Muscle of leg (tissue), 11 donors: ENCODE data around the gene KMT5B. TPM values are rescaled to one million over a fixed set of nuclear protein-coding genes. Genes with fewer than 3 reads are reported as not detected.

Source experiments
- DNase-seq: peaks from one replicate; pipeline ENCODE4 v3.0.0; 2013
- H3K27ac ChIP-seq: one replicate; pipeline ENCODE4 v1.5.1; 2013; ENCODE audit warnings: mild to moderate bottlenecking, low read length, control low read depth
- H3K27me3 ChIP-seq: one replicate; pipeline ENCODE4 v1.6.1; 2013; ENCODE audit warnings: low read length; ENCODE audit not compliant: control insufficient read depth, insufficient read depth
- H3K36me3 ChIP-seq: one replicate; pipeline ENCODE4 v1.6.1; 2013; ENCODE audit warnings: low read length; ENCODE audit not compliant: control insufficient read depth, insufficient read depth
- H3K4me1 ChIP-seq: one replicate; pipeline ENCODE4 v1.6.1; 2013; ENCODE audit warnings: low read length; ENCODE audit not compliant: control insufficient read depth, insufficient read depth
- H3K4me3 ChIP-seq: one replicate; pipeline ENCODE4 v1.5.1; 2013; ENCODE audit warnings: low read length, control low read depth
- H3K9me3 ChIP-seq: replicated peaks from 2 replicates; pipeline ENCODE4 v1.6.1; 2013; ENCODE audit warnings: low read depth, low read length; ENCODE audit not compliant: control insufficient read depth
- WGBS: methylation state at CpG from one replicate; pipeline ENCODE4 v1.1.5; 2013; ENCODE audit warnings: missing lambda C conversion rate; ENCODE audit not compliant: insufficient coverage; 5-methylcytosine and 5-hydroxymethylcytosine counted together
- polyA plus RNA-seq, 8 donors: library from polyadenylated mRNA; unstranded; fragments of 120-200 nt; gene quantifications; one replicate each; pipeline versions ENCODE4 v1.2.1 to v1.2.3, GENCODE V29; 2013; ENCODE audit warnings: inconsistent platforms in 1 of 8, low replicate concordance in 1 of 8; ENCODE audit not compliant: insufficient read length in 8 of 8, insufficient read depth in 1 of 8
- total RNA-seq: library from RNA; stranded (reverse); fragments of 120-200 nt; gene quantifications from one replicate; pipeline ENCODE4 v1.2.4, GENCODE V29; 2013

KMT5B gene
- total and polyA plus RNA-seq, 9 donors: 29.6 to 42.5 (median 39.6) TPM

DNA sequence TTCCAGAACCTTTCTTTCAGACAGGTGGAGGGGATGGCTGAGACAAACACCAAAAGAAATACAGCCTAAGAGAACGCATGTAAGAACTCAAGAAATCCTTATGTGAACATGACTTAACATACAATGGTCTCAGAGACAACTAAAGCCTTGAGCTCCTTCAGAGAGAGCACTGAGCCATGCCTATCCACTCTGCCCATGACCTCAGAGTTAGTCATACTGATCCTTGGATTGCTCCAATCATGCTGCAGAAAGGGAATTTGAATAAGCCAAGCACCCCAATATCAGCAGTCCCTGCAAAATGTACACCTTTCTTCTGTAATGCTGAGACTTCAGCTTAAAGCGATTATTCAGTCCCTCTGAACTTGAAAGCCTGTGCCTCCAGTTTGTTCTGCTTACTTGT is 48.7 kb downstream of the KMT5B start:
- DNase-seq: no peak
- 100% methylated on average over 1 of the region's 2 CpGs for WGBS
- Histone ChIP-seq H3K4me1 (no peaks in the 10 kb centered on the region), H3K9me3 (no peaks in the 10 kb centered on the region), H3K4me3 (no peak overlapping the region), H3K27me3 (no peaks in the 10 kb centered on the region), H3K27ac (no peak overlapping the region), H3K36me3 (peaks cover 66% of the 10 kb centered on the region)

DNA sequence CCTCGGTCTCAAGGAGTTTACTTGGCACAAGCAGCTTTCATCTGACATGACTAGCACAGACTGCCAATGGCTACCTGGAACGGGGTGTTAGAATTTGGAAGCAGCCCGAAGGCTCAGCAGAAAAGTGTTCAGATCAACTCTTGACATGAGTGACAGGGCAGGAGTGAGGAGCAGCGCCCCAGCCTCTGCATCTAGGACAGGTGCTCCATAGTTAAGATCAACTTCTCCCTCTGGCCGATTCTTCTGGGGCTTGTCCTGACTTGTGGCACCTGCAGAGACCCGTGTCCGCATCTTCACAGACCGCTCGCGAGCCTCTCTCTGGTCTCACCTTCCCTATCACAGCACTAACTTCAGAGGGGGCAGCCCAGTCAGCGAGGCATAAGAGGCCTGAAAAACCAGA is 49.4 kb downstream of the KMT5B start:
- no peak overlapping the region for H3K4me3 ChIP-seq
- H3K4me1 ChIP-seq: no peaks in the 10 kb centered on the region
- H3K27me3 ChIP-seq: no peaks in the 10 kb centered on the region
- peaks cover 61% of the 10 kb centered on the region for H3K36me3 ChIP-seq
- WGBS: 87% methylated on average over 11 of the region's 11 CpGs
- H3K9me3 ChIP-seq: no peaks in the 10 kb centered on the region
- no peak overlapping the region for H3K27ac ChIP-seq
- DNase-seq: no peak

DNA sequence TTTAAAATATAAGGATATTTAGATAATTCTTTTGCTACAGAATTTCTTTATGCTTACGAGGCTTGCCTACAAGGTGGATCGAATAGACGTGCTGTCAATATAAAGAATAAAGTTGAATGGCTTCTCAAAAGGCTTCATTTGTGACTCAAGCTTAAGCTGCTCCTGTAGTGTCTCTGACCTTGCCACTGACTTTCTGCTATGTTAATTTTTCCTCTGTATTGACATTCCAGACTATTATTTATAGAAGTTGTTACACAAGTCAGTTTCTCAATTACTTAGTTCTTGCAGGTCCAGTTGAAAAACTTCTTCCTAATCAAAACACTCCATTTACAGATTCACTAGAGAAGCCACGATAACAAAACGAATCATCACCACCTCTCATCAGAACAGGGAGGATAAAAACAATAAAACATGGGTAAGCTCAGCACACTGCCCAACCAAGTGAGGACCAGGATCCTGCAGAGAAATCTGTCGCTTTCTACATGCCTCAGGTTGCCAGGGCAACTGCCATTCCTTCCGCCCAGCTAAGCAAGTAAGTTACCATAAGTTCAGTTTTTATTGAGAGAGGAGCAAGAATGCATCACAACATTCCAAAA is 52.9 kb downstream of the KMT5B start:
- Histone ChIP-seq H3K4me1 (no peaks in the 10 kb centered on the region), H3K36me3 (peaks cover 52% of the 10 kb centered on the region), H3K27me3 (no peaks in the 10 kb centered on the region), H3K4me3 (no peak overlapping the region), H3K9me3 (no peaks in the 10 kb centered on the region), H3K27ac (no peak overlapping the region)
- WGBS: no CpG with 5 or more reads among the region's 7 CpGs
- no peak for DNase-seq

DNA sequence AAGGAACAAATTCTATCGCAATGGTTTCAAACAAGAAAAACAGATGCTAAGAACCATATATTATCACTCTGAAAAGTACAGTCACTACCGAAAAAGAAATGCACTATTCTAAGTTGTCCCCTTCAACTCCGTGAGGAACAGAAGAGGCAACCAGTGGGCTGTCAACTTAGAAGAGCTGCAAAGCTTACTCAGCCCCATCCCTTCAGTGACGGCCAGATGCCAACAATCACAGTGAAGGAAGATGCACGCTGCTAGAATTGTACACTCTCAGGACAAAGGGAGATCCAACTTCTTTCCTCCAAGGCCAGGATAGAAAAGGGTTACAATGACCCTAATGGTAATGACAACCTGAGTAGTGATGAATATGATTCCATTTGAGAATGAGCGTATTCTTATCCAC is 53.4 kb downstream of the KMT5B start:
- Histone ChIP-seq H3K27ac (no peak overlapping the region), H3K4me1 (no peaks in the 10 kb centered on the region), H3K9me3 (no peaks in the 10 kb centered on the region), H3K27me3 (no peaks in the 10 kb centered on the region), H3K36me3 (peaks cover 52% of the 10 kb centered on the region), H3K4me3 (no peak overlapping the region)
- DNase-seq: no peak
- 100% methylated on average over 1 of the region's 6 CpGs for WGBS

DNA sequence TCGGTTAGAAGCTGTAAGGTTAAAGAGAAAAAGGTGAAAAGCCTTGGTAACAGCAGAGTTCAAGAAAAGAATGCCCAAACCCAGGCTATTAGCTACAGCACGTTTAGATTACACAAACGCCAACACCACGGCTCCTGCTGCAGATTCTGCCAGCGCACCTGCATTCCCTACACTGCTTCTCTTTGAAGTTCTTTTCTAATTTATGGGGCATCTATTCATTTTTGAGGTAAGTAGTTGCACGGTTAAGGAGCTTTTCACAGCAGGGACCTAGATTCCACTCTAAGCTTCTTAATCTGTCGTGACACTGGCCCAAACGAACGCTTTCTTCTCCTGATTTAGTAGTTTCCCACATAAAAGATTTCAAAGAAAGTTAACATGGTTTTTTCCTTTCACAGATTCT is 53.9 kb downstream of the KMT5B start:
- Histone ChIP-seq H3K4me3 (no peak overlapping the region), H3K36me3 (peaks cover 47% of the 10 kb centered on the region), H3K9me3 (no peaks in the 10 kb centered on the region), H3K4me1 (no peaks in the 10 kb centered on the region), H3K27ac (no peak overlapping the region), H3K27me3 (no peaks in the 10 kb centered on the region)
- WGBS: 48% methylated on average over 7 of the region's 9 CpGs
- no peak for DNase-seq

DNA sequence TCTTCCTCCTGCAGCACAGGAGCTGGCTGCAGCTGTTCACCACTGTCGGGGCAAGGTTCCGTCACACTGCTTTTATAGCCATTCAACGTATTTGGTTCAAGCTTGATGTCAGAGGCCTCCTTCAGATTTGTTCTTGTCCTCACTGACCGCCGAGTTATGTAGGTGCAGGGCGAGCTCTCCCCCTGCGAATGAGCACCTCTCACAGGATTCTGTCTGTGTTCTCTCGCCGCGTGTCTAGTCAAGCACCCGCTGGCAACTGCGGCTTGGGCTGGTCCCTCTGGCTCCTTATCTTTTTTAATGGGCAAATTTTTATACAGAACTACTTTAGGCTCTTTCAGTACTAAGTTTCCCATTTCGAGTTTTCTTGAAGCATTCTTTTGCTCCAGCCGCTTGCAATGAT is 54.5 kb downstream of the KMT5B start:
- Histone ChIP-seq H3K9me3 (no peaks in the 10 kb centered on the region), H3K4me3 (no peak overlapping the region), H3K4me1 (no peaks in the 10 kb centered on the region), H3K36me3 (peaks cover 41% of the 10 kb centered on the region), H3K27me3 (no peaks in the 10 kb centered on the region), H3K27ac (no peak overlapping the region)
- WGBS: 87% methylated on average over 13 of the region's 14 CpGs
- DNase-seq: no peak

DNA sequence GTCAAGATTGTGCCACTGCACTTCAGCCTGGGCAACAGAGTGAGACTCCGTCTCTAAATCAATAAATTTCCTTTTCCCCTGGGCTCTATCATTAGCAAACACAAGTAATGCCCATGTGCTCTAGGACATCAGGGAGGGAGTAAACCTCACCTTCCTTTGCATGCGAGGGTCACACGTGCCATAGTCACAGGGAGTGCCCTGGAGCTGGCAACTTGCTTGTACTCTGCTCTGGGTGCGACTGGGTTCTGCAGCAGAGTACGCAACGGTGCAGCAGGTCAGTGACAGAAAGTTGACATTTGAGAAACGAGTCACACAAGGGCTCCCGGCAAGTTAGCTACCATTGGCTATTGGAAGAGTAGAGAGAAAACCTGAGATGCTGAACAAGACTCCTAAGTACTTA is 59.4 kb downstream of the KMT5B start:
- H3K36me3 ChIP-seq: peaks cover 17% of the 10 kb centered on the region
- no peaks in the 10 kb centered on the region for H3K9me3 ChIP-seq
- H3K4me1 ChIP-seq: no peaks in the 10 kb centered on the region
- DNase-seq: no peak
- H3K27ac ChIP-seq: no peak overlapping the region
- WGBS: 91% methylated on average over 5 of the region's 8 CpGs
- no peak overlapping the region for H3K4me3 ChIP-seq
- no peaks in the 10 kb centered on the region for H3K27me3 ChIP-seq

DNA sequence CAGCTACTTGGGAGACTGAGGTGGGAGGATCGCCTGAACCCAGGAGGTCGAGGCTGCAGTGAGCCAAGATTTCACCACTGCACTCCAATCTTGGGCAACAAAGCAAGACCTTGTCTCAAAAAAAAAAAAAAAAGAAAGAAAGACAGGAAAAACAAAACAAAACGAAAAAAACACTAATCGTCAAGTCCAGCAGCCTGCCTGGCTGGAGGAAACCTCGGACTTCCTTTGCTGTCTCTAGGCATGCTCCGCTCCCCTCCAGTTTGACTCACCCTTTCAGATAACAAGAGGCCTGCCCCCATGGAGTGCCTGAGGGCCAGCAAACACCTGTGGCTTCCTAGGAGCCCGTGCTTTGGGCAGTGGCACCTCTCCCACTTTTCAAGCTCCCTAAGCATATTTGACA is 63.1 kb downstream of the KMT5B start:
- H3K4me3 ChIP-seq: no peak overlapping the region
- 48% methylated on average over 5 of the region's 7 CpGs for WGBS
- peaks cover 18% of the 10 kb centered on the region for H3K4me1 ChIP-seq
- no peaks in the 10 kb centered on the region for H3K27me3 ChIP-seq
- no peaks in the 10 kb centered on the region for H3K9me3 ChIP-seq
- no peaks in the 10 kb centered on the region for H3K36me3 ChIP-seq
- H3K27ac ChIP-seq: no peak overlapping the region
- DNase-seq: no peak

DNA sequence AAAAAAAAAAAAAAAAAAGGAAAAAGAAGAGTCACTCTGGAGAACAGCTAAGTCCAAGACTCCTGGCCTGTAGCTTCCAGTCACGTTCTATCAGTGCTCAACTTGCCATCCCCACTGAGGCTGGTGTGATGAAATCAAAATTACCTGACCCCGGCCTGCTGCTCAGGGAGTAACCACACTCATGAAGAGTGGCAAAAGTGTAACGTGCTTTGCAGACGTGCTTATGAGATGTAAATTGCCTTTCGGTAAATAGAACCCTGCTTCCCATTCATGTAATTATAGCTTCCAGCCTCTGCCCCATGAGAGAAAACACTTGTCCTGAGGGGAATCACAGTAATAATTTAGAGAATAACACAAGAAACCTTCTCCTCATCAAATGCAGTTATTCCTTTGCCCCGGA is 63.7 kb downstream of the KMT5B start:
- no peak for DNase-seq
- Histone ChIP-seq H3K27ac (no peak overlapping the region), H3K4me1 (peaks cover 18% of the 10 kb centered on the region), H3K27me3 (no peaks in the 10 kb centered on the region), H3K36me3 (no peaks in the 10 kb centered on the region), H3K9me3 (no peaks in the 10 kb centered on the region), H3K4me3 (no peak overlapping the region)
- 83% methylated on average over 1 of the region's 6 CpGs for WGBS

DNA sequence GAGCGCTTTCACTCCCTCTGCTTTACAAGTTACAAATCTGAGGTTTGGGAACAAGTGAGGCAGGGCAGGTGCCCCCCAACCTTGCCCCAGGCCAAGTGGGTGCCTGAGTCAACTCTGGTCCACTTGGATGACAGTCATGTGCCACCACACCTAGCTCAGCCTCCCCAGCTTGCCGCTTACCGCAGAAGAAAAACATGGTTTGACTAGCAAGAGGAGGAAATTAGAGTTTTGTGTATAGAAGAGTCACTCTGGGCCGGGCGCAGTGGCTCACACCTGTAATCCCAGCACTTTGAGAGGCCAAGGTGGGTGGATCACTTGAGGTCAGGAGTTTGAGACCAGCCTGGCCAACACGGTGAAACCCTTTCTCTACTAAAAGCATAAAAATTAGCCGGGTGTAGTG is 64.2 kb downstream of the KMT5B start:
- Histone ChIP-seq H3K9me3 (no peaks in the 10 kb centered on the region), H3K36me3 (no peaks in the 10 kb centered on the region), H3K27ac (no peak overlapping the region), H3K4me1 (peaks cover 18% of the 10 kb centered on the region), H3K4me3 (no peak overlapping the region), H3K27me3 (no peaks in the 10 kb centered on the region)
- no peak for DNase-seq
- 100% methylated on average over 2 of the region's 7 CpGs for WGBS
